GM12875 (cell line): ENCODE measurements around the gene MRPL4.

Experiments
- H3K4me3 ChIP-seq: one replicate; pipeline ENCODE4 v1.5.1; 2011; ENCODE audit warnings: low read depth, low read length, control low read depth
- CTCF ChIP-seq: IDR thresholded peaks from 2 replicates; pipeline ENCODE4 v1.5.1; 2011; ENCODE audit warnings: low read depth, mild to moderate bottlenecking, control low read depth, inconsistent platforms, low read length, moderate library complexity, borderline replicate concordance; ENCODE audit not compliant: insufficient read depth

The MRPL4 gene

DNA sequence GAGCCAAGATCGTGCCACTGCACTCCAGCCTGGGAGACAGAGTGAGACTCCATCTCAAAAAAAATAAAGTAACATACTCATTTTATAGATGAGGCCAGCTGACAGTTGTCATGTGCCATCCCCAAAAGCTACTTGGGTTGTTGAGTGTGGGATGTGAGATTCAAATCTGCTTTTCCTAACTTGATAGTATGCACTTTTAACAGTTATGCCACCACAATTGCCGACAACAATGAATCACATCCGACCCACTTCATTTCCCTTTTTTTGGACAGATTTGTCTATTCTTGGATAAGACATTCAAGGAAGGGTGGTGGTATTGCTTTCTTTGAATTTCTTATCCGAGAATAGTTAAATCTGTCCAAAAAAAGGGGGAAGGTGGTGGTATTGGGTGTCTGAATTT, 41.0 kb upstream of the MRPL4 start:
- no peak for TF ChIP-seq CTCF

DNA sequence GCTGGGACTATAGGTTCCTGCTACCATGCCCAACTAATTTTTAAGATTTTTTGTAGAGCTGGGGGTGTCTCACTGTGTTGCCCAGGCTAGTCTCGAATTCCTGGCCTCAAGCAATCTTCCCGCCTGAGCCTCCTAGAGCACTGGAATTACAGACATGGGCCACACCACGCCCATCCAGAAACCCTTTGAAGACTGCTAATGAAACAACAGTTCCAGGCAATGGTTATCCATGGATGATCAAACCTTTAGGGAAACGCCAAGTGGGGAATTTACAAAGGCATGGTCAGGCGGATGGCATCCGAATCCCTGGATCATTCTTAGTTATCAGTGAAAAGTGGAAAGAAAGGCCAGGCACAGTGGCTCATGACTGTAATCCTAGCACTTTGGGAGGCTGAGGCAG, 40.3 kb upstream of the MRPL4 start:
- no peak overlapping the region for H3K4me3 ChIP-seq
- TF ChIP-seq CTCF: no peak

More for the DNA sequence above, 41.0 kb upstream of the MRPL4 start:
- no peak overlapping the region for H3K4me3 ChIP-seq

DNA sequence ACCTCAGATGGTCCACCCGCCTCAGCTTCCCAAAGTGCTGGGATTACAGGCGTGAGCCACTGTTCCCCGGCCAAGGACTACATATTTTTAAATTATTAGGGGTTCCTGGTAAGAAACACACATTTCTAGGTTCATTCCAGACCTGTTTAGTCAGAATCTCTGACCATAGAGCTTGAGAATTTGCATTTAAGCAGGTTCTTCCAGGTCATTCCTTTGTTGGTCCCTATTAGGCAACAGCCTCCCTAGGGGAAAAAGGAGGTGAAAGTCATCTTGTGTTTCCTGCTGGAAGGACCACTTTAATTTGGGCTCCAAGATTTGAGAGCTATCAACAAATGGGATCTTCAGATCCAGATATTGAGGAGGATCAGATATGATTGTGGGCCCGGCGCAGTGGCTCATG, 37.2 kb upstream of the MRPL4 start:
- no peak overlapping the region for H3K4me3 ChIP-seq
- no peak for TF ChIP-seq CTCF

GRCh38 chr19:10217085-10217484, 34.9 kb upstream of the MRPL4 start:
- no peak for TF ChIP-seq CTCF
- H3K4me3 ChIP-seq: no peak overlapping the region

DNA sequence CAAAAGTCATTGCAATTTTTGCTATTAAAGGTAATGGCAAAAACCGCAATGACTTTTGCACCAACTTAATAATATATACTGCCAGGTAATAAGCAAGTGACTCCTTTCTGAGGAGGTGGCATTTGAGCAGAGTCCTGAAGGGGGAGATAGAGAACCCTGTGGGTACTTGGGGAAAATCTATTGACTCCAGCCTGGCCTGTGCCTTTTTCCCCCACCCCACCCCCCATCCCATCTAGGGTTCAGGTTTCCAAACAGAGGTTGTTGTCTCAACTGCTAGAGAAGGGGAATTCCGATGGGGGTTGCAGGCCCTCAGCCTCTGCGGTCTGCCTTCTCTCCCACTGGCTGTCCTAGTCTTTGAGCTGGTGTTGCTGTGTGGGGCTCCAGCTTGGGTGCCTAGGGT, 32.3 kb upstream of the MRPL4 start:
- peak; percentile 61 for TF ChIP-seq CTCF
- no peak overlapping the region for H3K4me3 ChIP-seq

- no peak overlapping the region for H3K4me3 ChIP-seq
- no peak for TF ChIP-seq CTCF
Measured at GRCh38 chr19:10220695-10221094, 31.3 kb upstream of the MRPL4 start.

GRCh38 chr19:10222201-10222890, 29.7 kb upstream of the MRPL4 start:
- H3K4me3 ChIP-seq: no peak overlapping the region
- no peak for TF ChIP-seq CTCF
